HepG2 (cell line): ENCODE data around the gene C16orf86. TPM values are rescaled to one million over a fixed set of nuclear protein-coding genes. Genes with fewer than 3 reads are reported as not detected.

Source experiments
- ATAC-seq: fragments of 200-7000 bp; cut with Tn5 transposase; 3 replicates; pipeline ENCODE4 v1.9.1; 2020; ENCODE audit warnings: mild to moderate bottlenecking, moderate library complexity
- BruUV-seq: library from RNA; stranded (reverse); fragments of 400-500 nt; replicated peaks from 2 replicates; lab custom pipeline; 2021; lab: Mats Ljungman, UMichigan
- CTCF ChIA-PET: fragments of 300-600 bp; formaldehyde crosslinking; extraction: SDS; loops from one replicate; lab custom pipeline; 2021; ENCODE audit warnings: low total read pairs, inconsistent platforms, low intra/inter-chr PET ratio; lab: Yijun Ruan, JAX
- POLR2A ChIA-PET: fragments of 350-600 bp; sonication (Branson Sonifier 250); formaldehyde crosslinking; loops from one replicate; lab custom pipeline; 2020; ENCODE audit warnings: antibody characterized with exemption, inconsistent platforms; lab: Yijun Ruan, JAX
- DNase-seq: peaks from one replicate; pipeline ENCODE4 v3.0.0-alpha.2; 2015; ENCODE audit warnings: low spot score
- FAIRE-seq: peaks from 3 replicates; lab custom pipeline; 2011; peaks lifted over from hg19 to GRCh38; lab: Jason Lieb, UNC
- H2AFZ ChIP-seq: one replicate; pipeline ENCODE4 v1.6.1; 2011; ENCODE audit warnings: low read length, inconsistent platforms
- H3K27ac ChIP-seq: fragments of 300-600 bp; 3 replicates; pipeline ENCODE4 v1.8.0; 2011; ENCODE audit warnings: mixed run types, mild to moderate bottlenecking, mixed read lengths, low read length, inconsistent platforms; ENCODE audit not compliant: insufficient read depth; ENCODE audit errors: extremely low read length
- H3K27me3 ChIP-seq, 2 experiments: fragments of 200-600 bp in 1 of 2; 2 replicates in 1 of 2; 3 replicates in 1 of 2; pipeline versions ENCODE4 v1.6.0 to v1.8.0; 2011; ENCODE audit warnings: low read length in 2 of 2, mild to moderate bottlenecking in 2 of 2, moderate library complexity in 2 of 2, inconsistent platforms in 1 of 2; ENCODE audit not compliant: insufficient read depth in 2 of 2, control insufficient read depth in 1 of 2
- H3K36me3 ChIP-seq, 2 experiments: fragments of 200-600 bp in 1 of 2; replicated peaks in 1 of 2; 2 replicates in 1 of 2; 3 replicates in 1 of 2; pipeline versions ENCODE4 v1.5.1 to v1.8.0; 2011; ENCODE audit warnings: low read length in 2 of 2, inconsistent platforms in 1 of 2; ENCODE audit not compliant: insufficient read depth in 2 of 2, control insufficient read depth in 1 of 2
- H3K4me1 ChIP-seq: 2 replicates; pipeline ENCODE4 v1.5.1; 2012; ENCODE audit warnings: low read length, inconsistent platforms; ENCODE audit not compliant: insufficient read depth
- H3K4me2 ChIP-seq: 2 replicates; pipeline ENCODE4 v1.6.0; 2011; ENCODE audit warnings: low read depth, low read length, inconsistent platforms
- H3K4me3 ChIP-seq, 3 experiments: fragments of 200-600 bp in 1 of 3; sonication (generic), shearing (Covaris generic) in 1 of 3; replicated peaks in 1 of 3; 2 replicates each; pipeline ENCODE4 v1.5.1; 2011 to 2016; ENCODE audit warnings: low read length in 3 of 3, inconsistent platforms in 2 of 3, low read depth in 2 of 3, mild to moderate bottlenecking in 2 of 3, control low read depth in 1 of 3, mixed read lengths in 1 of 3; ENCODE audit not compliant: insufficient read depth in 1 of 3
- H3K79me2 ChIP-seq: one replicate; pipeline ENCODE4 v1.6.1; 2011; ENCODE audit warnings: low read length, inconsistent platforms; ENCODE audit not compliant: insufficient read depth
- H3K9ac ChIP-seq: 2 replicates; pipeline ENCODE4 v1.6.0; 2011; ENCODE audit warnings: mild to moderate bottlenecking, low read depth, low read length, inconsistent platforms; ENCODE audit not compliant: insufficient read depth
- H3K9me3 ChIP-seq: 2 replicates; pipeline ENCODE4 v1.5.1; 2012; ENCODE audit warnings: mild to moderate bottlenecking, low read length
- H4K20me1 ChIP-seq: 2 replicates; pipeline ENCODE4 v1.6.0; 2011; ENCODE audit warnings: inconsistent platforms, mild to moderate bottlenecking, low read length, moderate library complexity; ENCODE audit not compliant: insufficient read depth
- CSRNP1 ChIP-seq: sonication (generic); formaldehyde crosslinking; IDR thresholded peaks from 2 replicates; pipeline ENCODE4 v1.8.1; 2023; ENCODE audit warnings: mild to moderate bottlenecking, missing genetic modification reagents
- IRF2 ChIP-seq: IDR thresholded peaks from 2 replicates; pipeline ENCODE4 v1.6.1; 2018; ENCODE audit warnings: missing genetic modification reagents, missing compliant biosample characterization
- KDM2A ChIP-seq: sonication (generic); formaldehyde crosslinking; IDR thresholded peaks from 2 replicates; pipeline ENCODE4 v1.4.0; 2020; ENCODE audit warnings: low read depth, missing genetic modification reagents, borderline replicate concordance
- ZBTB10 ChIP-seq: sonication (generic); formaldehyde crosslinking; IDR thresholded peaks from 2 replicates; pipeline ENCODE4 v1.4.0; 2020; ENCODE audit warnings: missing genetic modification reagents, borderline replicate concordance
- ZC3H13 ChIP-seq: sonication (generic); formaldehyde crosslinking; IDR thresholded peaks from 2 replicates; pipeline ENCODE4 v1.8.1; 2023; ENCODE audit warnings: mild to moderate bottlenecking, missing genetic modification reagents, moderate library complexity
- ZSCAN5A ChIP-seq: sonication (generic); formaldehyde crosslinking; IDR thresholded peaks from 2 replicates; pipeline ENCODE4 v1.8.0; 2022; ENCODE audit warnings: mild to moderate bottlenecking, missing genetic modification reagents, borderline replicate concordance
- WGBS: methylation state at CpG from one replicate; pipeline ENCODE4 v1.1.6; 2017; ENCODE audit warnings: low lambda C conversion rate; 5-methylcytosine and 5-hydroxymethylcytosine counted together
- in situ Hi-C: cut with HindIII; loops from 2 replicates; pipeline ENCODE4 v1.10.0; 2017; ENCODE audit warnings: low pct_unique_long_range_greater_than_20kb; ENCODE audit not compliant: extremely low pct_ligation_motif_present
- intact Hi-C: fragments of 100-400 bp; cut with micrococcal nuclease; formaldehyde crosslinking; loops from one replicate; pipeline ENCODE4 v1.10.0; 2022; ENCODE audit not compliant: unreplicated experiment
- polyA plus RNA-seq, 8 experiments: library from polyadenylated mRNA; depleted of rRNA in 3 of 8; stranded (reverse) in 7 of 8; unstranded in 1 of 8; fragments of >200 nt; fragmentation: Illumina TruSeq in 4 of 8; extraction: Trizol in 4 of 8; gene quantifications; 2 replicates each; pipeline versions ENCODE4 v1.2.1 to v1.2.3, GENCODE V29; 2011 to 2016; ENCODE audit warnings: low read depth in 4 of 8, missing spikeins in 1 of 8, mixed read lengths in 1 of 8; ENCODE audit not compliant: insufficient read depth in 1 of 8
- total RNA-seq, 5 experiments: library from RNA; depleted of rRNA; stranded (reverse); fragments of >200 nt; fragmentation: Illumina TruSeq; extraction: Trizol; gene quantifications; 2 replicates each; pipeline ENCODE4 v1.2.3, GENCODE V29; 2016; ENCODE audit warnings: low read depth in 1 of 5

Gene C16orf86
- total and polyA plus RNA-seq, 2 of the 13 experiments (the other 11 are each of a cell fraction or from before 2014, with no cell fraction given) = 1.5 to 3.1 TPM

- TF ChIP-seq KDM2A (CRISPR knock-in tag) (peak; percentile 49; the same call in 1 of the 2 replicates), ZBTB10 (CRISPR knock-in tag) (no peak), IRF2 (CRISPR knock-in tag) (0 out of 2 replicates have a peak, but pooled peaks have one; percentile 40)
These were observed 522 bp upstream of the C16orf86 start (continued) for GRCh38 chr16:67666032-67666551.

GRCh38 chr16:67667453-67667816 is 821 bp downstream of the C16orf86 start:
- Histone ChIP-seq H3K4me2 (peak overlapping the region; percentile 98), H3K27ac (peak overlapping the region; percentile 67), H3K9me3 (no peaks in the 10 kb centered on the region), H3K4me1 (peaks cover 38% of the 10 kb centered on the region), H4K20me1 (no peaks in the 10 kb centered on the region), H2AFZ (no peak overlapping the region), H3K36me3 (peaks cover 0 to 3% of the 10 kb centered on the region in 2 experiments; a peak in 1 of 5 replicates), H3K27me3 (no peaks in the 10 kb centered on the region; a peak in 1 of 5 replicates), H3K4me3 (peak overlapping the region; percentile 77 to 96 (median 88)), H3K79me2 (no peaks in the 10 kb centered on the region), H3K9ac (peak overlapping the region; percentile 76)
- DNase-seq (no peak), FAIRE-seq (no peak), ATAC-seq (peak; percentile 12)
- intact Hi-C loops = no loop called here
- BruUV-seq = no TSS peak
- ChIA-PET POLR2A (interaction anchor here (0.9 to 3.8 kb wide), 7 partner anchors 52 to 417 kb away, joined by 4 to 28 read pairs (median 5); partner anchors contain the start of genes ATP6V0D1, CTCF, GFOD2 and NUTF2), CTCF (interaction anchor here (1.1 to 4.2 kb wide), 8 partner anchors 14 to 173 kb away, joined by 3 to 118 read pairs (median 8); partner anchors contain the start of genes CARMIL2 and CTCF)
- WGBS = 3% methylated on average over 5 of the region's 10 CpGs
- in situ Hi-C loops = loop anchor here (5.0 to 10.0 kb wide), 2 partner anchors 140 to 267 kb away; partner anchors contain the start of genes CTRL, PSMB10, RANBP10 and TSNAXIP1
- no peak; the same call in none of the 2 replicates for TF ChIP-seq ZSCAN5A
- 0 out of 2 replicates have a peak, but pooled peaks have one; percentile 66 for TF ChIP-seq ZC3H13
- TF ChIP-seq CSRNP1 (CRISPR knock-in tag) = peak; percentile 23; the same call in 1 of the 2 replicates
